Tibial nerve (tissue), 4 donors: Measurements from ENCODE around the gene LCNL1. TPM values are rescaled to one million over a fixed set of nuclear protein-coding genes. Genes with fewer than 3 reads are reported as not detected.

Experiments used
- DNase-seq, 2 donors: peaks; one replicate each; pipeline ENCODE4 v3.0.0-alpha.2; 2019; ENCODE audit warnings: low spot score in 2 of 2
- H3K27ac ChIP-seq, 4 donors: fragments of 200-600 bp; sonication (generic) in 3 of 4; one replicate each; pipeline ENCODE4 v1.5.1; 2017 to 2019; ENCODE audit warnings: mild to moderate bottlenecking in 1 of 4
- H3K27me3 ChIP-seq, 2 donors: fragments of 200-600 bp; sonication (generic) in 1 of 2; one replicate each; pipeline versions ENCODE4 v1.5.1 to v1.6.0; 2017 to 2019
- H3K36me3 ChIP-seq, 3 donors: fragments of 200-600 bp; sonication (generic); one replicate each; pipeline ENCODE4 v1.5.1; 2018 to 2019
- H3K4me1 ChIP-seq, 4 donors: fragments of 200-600 bp; sonication (generic) in 3 of 4; one replicate each; pipeline ENCODE4 v1.5.1; 2017 to 2019
- H3K4me3 ChIP-seq, 4 donors: fragments of 200-600 bp; sonication (generic) in 3 of 4; one replicate each; pipeline ENCODE4 v1.5.1; 2017 to 2019; ENCODE audit warnings: mild to moderate bottlenecking in 1 of 4, moderate library complexity in 1 of 4
- H3K9me3 ChIP-seq, 4 donors: fragments of 200-600 bp; sonication (generic) in 3 of 4; one replicate each; pipeline ENCODE4 v1.5.1; 2017 to 2019
- CTCF ChIP-seq, 5 experiments: fragments of 200-600 bp in 3 of 5; fragments of 450-650 bp in 2 of 5; sonication (generic) in 3 of 5; IDR thresholded peaks; one replicate each; pipeline ENCODE4 v1.5.1; 2016 to 2019; ENCODE audit warnings: antibody characterized with exemption in 5 of 5, mild to moderate bottlenecking in 3 of 5, moderate library complexity in 2 of 5
- EP300 ChIP-seq, 2 donors: sonication (generic); formaldehyde crosslinking; IDR thresholded peaks; one replicate each; pipeline ENCODE4 v1.6.1; 2017; ENCODE audit warnings: antibody characterized with exemption in 2 of 2, mild to moderate bottlenecking in 1 of 2
- POLR2A ChIP-seq, 2 donors: fragments of 450-650 bp; IDR thresholded peaks; one replicate each; pipeline ENCODE4 v1.6.1; 2017; ENCODE audit warnings: antibody characterized with exemption in 2 of 2, mild to moderate bottlenecking in 2 of 2, moderate library complexity in 2 of 2
- WGBS, 2 donors: methylation state at CpG; one replicate each; pipeline ENCODE4 v1.1.5; 2018; 5-methylcytosine and 5-hydroxymethylcytosine counted together
- total RNA-seq, 4 donors: library from RNA; depleted of rRNA; stranded (reverse); fragments of >200 nt; gene quantifications; one replicate each; pipeline ENCODE4 v1.1.0, GENCODE V29; 2016

Gene LCNL1
- total RNA-seq, 4 donors from 2014 or later, result 14.7 to 86.3 (median 64.3) TPM

- TF ChIP-seq EP300 (IDR thresholded peaks at IDR 0.05) (no peak), POLR2A (IDR thresholded peaks at IDR 0.05) (no peak), CTCF (IDR thresholded peaks at IDR 0.05) (no peak)
- DNase-seq, result no peak
- H3K27ac ChIP-seq, result peak within 1 kb of the TSS; percentile 52 to 89 (median 70)
- WGBS, 2 donors, result 21 to 34% methylated on average over 23 to 29 of the region's 35 CpGs
- H3K9me3 ChIP-seq, result no peaks in the 10 kb centered on the region
- peak within 1 kb of the TSS; percentile 1 to 38 (median 26) for H3K4me3 ChIP-seq
- H3K27me3 ChIP-seq, result no peaks in the 10 kb centered on the region
- H3K4me1 ChIP-seq, result peaks cover 0 to 75% (median 61%) of the 10 kb centered on the region in 4 donors
- H3K36me3 ChIP-seq, result peaks cover 0 to 15% (median 0%) of the 10 kb centered on the region in 3 donors
These were observed 13.8 kb downstream of the LCNL1 start, which contains the start of gene CLIC3 for GRCh38 chr9:136996361-136997292. Gene CLIC3, minus strand, starts transcription at chr9:136996568. Its CDS starts 25 bp downstream, at chr9:136996543.

GRCh38 chr9:136997371-136997770, 14.6 kb downstream of the LCNL1 start:
- Histone ChIP-seq H3K36me3 (peaks cover 0 to 15% (median 0%) of the 10 kb centered on the region in 3 donors), H3K9me3 (no peaks in the 10 kb centered on the region), H3K27me3 (no peaks in the 10 kb centered on the region), H3K4me1 (peaks cover 0 to 71% (median 61%) of the 10 kb centered on the region in 4 donors), H3K27ac (peak overlapping the region in 3 of 4 donors; percentile 63 to 89 (median 76)), H3K4me3 (no peak overlapping the region)
- DNase-seq, result no peak
- WGBS, 2 donors, result 83 to 84% methylated on average over 7 to 8 of the region's 10 CpGs
- TF ChIP-seq CTCF (IDR thresholded peaks at IDR 0.05) (no peak), POLR2A (IDR thresholded peaks at IDR 0.05) (no peak), EP300 (IDR thresholded peaks at IDR 0.05) (no peak)

- DNase-seq, result no peak
- Histone ChIP-seq H3K27me3 (no peaks in the 10 kb centered on the region), H3K27ac (peak overlapping the region in 3 of 4 donors; percentile 63 to 89 (median 76)), H3K4me3 (no peak overlapping the region), H3K9me3 (no peaks in the 10 kb centered on the region), H3K36me3 (peaks cover 0 to 15% (median 0%) of the 10 kb centered on the region in 3 donors), H3K4me1 (peaks cover 0 to 68% (median 58%) of the 10 kb centered on the region in 4 donors)
- WGBS, 2 donors, result 45 to 55% methylated on average over 18 of the region's 18 CpGs
- TF ChIP-seq EP300 (IDR thresholded peaks at IDR 0.05) (no peak), CTCF (IDR thresholded peaks at IDR 0.05) (no peak), POLR2A (IDR thresholded peaks at IDR 0.05) (no peak)
These were observed 15.0 kb downstream of the LCNL1 start for GRCh38 chr9:136997830-136998234.

- 42 to 49% methylated on average over 10 of the region's 10 CpGs for WGBS, 2 donors
- TF ChIP-seq POLR2A (IDR thresholded peaks at IDR 0.05), result no peak
- no peak for TF ChIP-seq EP300 (IDR thresholded peaks at IDR 0.05)
- TF ChIP-seq CTCF (IDR thresholded peaks at IDR 0.05), result no peak
- DNase-seq, result no peak
These were observed 17.6 kb downstream of the LCNL1 start for GRCh38 chr9:137000177-137000930.

More at GRCh38 chr9:137000177-137000930, 17.6 kb downstream of the LCNL1 start:
- Histone ChIP-seq H3K36me3 (no peaks in the 10 kb centered on the region), H3K4me3 (no peak overlapping the region), H3K27ac (peak overlapping the region in 3 of 4 donors; percentile 31 to 53 (median 44)), H3K9me3 (peaks cover 0 to 5% (median 0%) of the 10 kb centered on the region in 4 donors), H3K4me1 (peaks cover 0 to 43% (median 33%) of the 10 kb centered on the region in 4 donors), H3K27me3 (no peaks in the 10 kb centered on the region)
